ENCODE measurements around the gene PTPRF. TPM values are rescaled to one million over a fixed set of nuclear protein-coding genes. Genes with fewer than 3 reads are reported as not detected.

The PTPRF gene
- total RNA-seq, 2 donors from 2014 or later: 0.52 to 5.9 TPM

- H3K27ac Mint-ChIP-seq: no peak overlapping the region
Observed at GRCh38 chr1:43506233-43506632, 24.4 kb upstream of the PTPRF start.

GRCh38 chr1:43507296-43508295 lies 23.1 kb upstream of the PTPRF start:
- H3K4me1 Mint-ChIP-seq: peaks cover 6% of the 10 kb centered on the region
- no peak for DNase-seq
- no peaks in the 10 kb centered on the region for H3K36me3 Mint-ChIP-seq (ENCODE audit: low read depth)
- no peak overlapping the region for H3K27ac Mint-ChIP-seq
- no peak for ATAC-seq
- no peaks in the 10 kb centered on the region for H3K9me3 ChIP-seq (ENCODE audit: control insufficient read depth, low read length, poor library complexity, severe bottlenecking)
- no peak overlapping the region for H3K4me3 Mint-ChIP-seq
- peaks cover 39% of the 10 kb centered on the region for H3K27me3 Mint-ChIP-seq

More at GRCh38 chr1:43506233-43506632, 24.4 kb upstream of the PTPRF start:
- Mint-ChIP-seq H3K4me1 (peaks cover 6% of the 10 kb centered on the region), H3K4me3 (no peak overlapping the region), H3K27me3 (peaks cover 37% of the 10 kb centered on the region), H3K36me3 (ENCODE audit: low read depth) (no peaks in the 10 kb centered on the region)
- H3K9me3 ChIP-seq (ENCODE audit: control insufficient read depth, low read length, poor library complexity, severe bottlenecking): no peaks in the 10 kb centered on the region
- ATAC-seq (no peak), DNase-seq (no peak)

GRCh38 chr1:43509007-43509739 lies 21.5 kb upstream of the PTPRF start:
- Mint-ChIP-seq H3K4me3 (no peak overlapping the region), H3K36me3 (ENCODE audit: low read depth) (no peaks in the 10 kb centered on the region), H3K27me3 (peaks cover 46% of the 10 kb centered on the region), H3K4me1 (peaks cover 6% of the 10 kb centered on the region), H3K27ac (no peak overlapping the region)
- no peaks in the 10 kb centered on the region for H3K9me3 ChIP-seq (ENCODE audit: control insufficient read depth, low read length, poor library complexity, severe bottlenecking)
- DNase-seq: no peak
- ATAC-seq: no peak

GRCh38 chr1:43509740-43510375 lies 20.8 kb upstream of the PTPRF start:
- no peak for ATAC-seq
- H3K9me3 ChIP-seq (ENCODE audit: control insufficient read depth, low read length, poor library complexity, severe bottlenecking): no peaks in the 10 kb centered on the region
- no peaks in the 10 kb centered on the region for H3K36me3 Mint-ChIP-seq (ENCODE audit: low read depth)
- DNase-seq: no peak
- H3K27ac Mint-ChIP-seq: no peak overlapping the region
- peaks cover 47% of the 10 kb centered on the region for H3K27me3 Mint-ChIP-seq
- H3K4me3 Mint-ChIP-seq: no peak overlapping the region
- peaks cover 6% of the 10 kb centered on the region for H3K4me1 Mint-ChIP-seq

GRCh38 chr1:43510621-43511020 lies 20.1 kb upstream of the PTPRF start:
- H3K4me3 Mint-ChIP-seq: no peak overlapping the region
- H3K4me1 Mint-ChIP-seq: peaks cover 6% of the 10 kb centered on the region
- ATAC-seq: no peak
- peaks cover 48% of the 10 kb centered on the region for H3K27me3 Mint-ChIP-seq
- no peaks in the 10 kb centered on the region for H3K36me3 Mint-ChIP-seq (ENCODE audit: low read depth)
- H3K27ac Mint-ChIP-seq: no peak overlapping the region
- H3K9me3 ChIP-seq (ENCODE audit: control insufficient read depth, low read length, poor library complexity, severe bottlenecking): no peaks in the 10 kb centered on the region
- DNase-seq: no peak

GRCh38 chr1:43511394-43511793 lies 19.3 kb upstream of the PTPRF start:
- no peak overlapping the region for H3K27ac Mint-ChIP-seq
- ATAC-seq: no peak
- H3K9me3 ChIP-seq (ENCODE audit: control insufficient read depth, low read length, poor library complexity, severe bottlenecking): no peaks in the 10 kb centered on the region
- H3K4me1 Mint-ChIP-seq: peaks cover 6% of the 10 kb centered on the region
- no peak for DNase-seq
- no peak overlapping the region for H3K4me3 Mint-ChIP-seq
- H3K36me3 Mint-ChIP-seq (ENCODE audit: low read depth): no peaks in the 10 kb centered on the region
- H3K27me3 Mint-ChIP-seq: peaks cover 48% of the 10 kb centered on the region

GRCh38 chr1:43512133-43512532 lies 18.6 kb upstream of the PTPRF start:
- peaks cover 49% of the 10 kb centered on the region for H3K27me3 Mint-ChIP-seq
- no peaks in the 10 kb centered on the region for H3K9me3 ChIP-seq (ENCODE audit: control insufficient read depth, low read length, poor library complexity, severe bottlenecking)
- peaks cover 3% of the 10 kb centered on the region for H3K36me3 Mint-ChIP-seq (ENCODE audit: low read depth)
- no peak overlapping the region for H3K4me3 Mint-ChIP-seq
- no peak for DNase-seq
- no peak overlapping the region for H3K27ac Mint-ChIP-seq
- ATAC-seq: no peak
- peaks cover 6% of the 10 kb centered on the region for H3K4me1 Mint-ChIP-seq

GRCh38 chr1:43512681-43513080 lies 18.0 kb upstream of the PTPRF start:
- H3K4me1 Mint-ChIP-seq: peaks cover 6% of the 10 kb centered on the region
- H3K9me3 ChIP-seq (ENCODE audit: control insufficient read depth, low read length, poor library complexity, severe bottlenecking): no peaks in the 10 kb centered on the region
- ATAC-seq: no peak
- H3K27ac Mint-ChIP-seq: no peak overlapping the region
- peaks cover 3% of the 10 kb centered on the region for H3K36me3 Mint-ChIP-seq (ENCODE audit: low read depth)
- H3K4me3 Mint-ChIP-seq: no peak overlapping the region
- H3K27me3 Mint-ChIP-seq: peaks cover 50% of the 10 kb centered on the region
- DNase-seq: no peak

GRCh38 chr1:43513471-43514173 lies 17.1 kb upstream of the PTPRF start:
- ATAC-seq (no peak), DNase-seq (no peak)
- H3K36me3 Mint-ChIP-seq (ENCODE audit: low read depth): peaks cover 3% of the 10 kb centered on the region
- H3K27ac Mint-ChIP-seq: no peak overlapping the region
- H3K4me3 Mint-ChIP-seq: no peak overlapping the region
- H3K4me1 Mint-ChIP-seq: peaks cover 2% of the 10 kb centered on the region
- no peaks in the 10 kb centered on the region for H3K9me3 ChIP-seq (ENCODE audit: control insufficient read depth, low read length, poor library complexity, severe bottlenecking)
- H3K27me3 Mint-ChIP-seq: peaks cover 44% of the 10 kb centered on the region

- H3K27me3 Mint-ChIP-seq: peaks cover 70% of the 10 kb centered on the region
- H3K36me3 Mint-ChIP-seq (ENCODE audit: low read depth): peaks cover 10% of the 10 kb centered on the region
- no peak overlapping the region for H3K4me3 Mint-ChIP-seq
- H3K4me1 Mint-ChIP-seq: no peaks in the 10 kb centered on the region
- no peak for ATAC-seq
- H3K27ac Mint-ChIP-seq: no peak overlapping the region
- no peaks in the 10 kb centered on the region for H3K9me3 ChIP-seq (ENCODE audit: control insufficient read depth, low read length, poor library complexity, severe bottlenecking)
- no peak for DNase-seq
Observed at GRCh38 chr1:43518935-43519686, 11.6 kb upstream of the PTPRF start.

GRCh38 chr1:43520100-43520778 lies 10.4 kb upstream of the PTPRF start:
- Mint-ChIP-seq H3K36me3 (ENCODE audit: low read depth) (peaks cover 10% of the 10 kb centered on the region), H3K27me3 (peaks cover 74% of the 10 kb centered on the region)
- no peak for ATAC-seq

GRCh38 chr1:43521078-43521477 lies 9.6 kb upstream of the PTPRF start:
- peaks cover 80% of the 10 kb centered on the region for H3K27me3 Mint-ChIP-seq
- H3K4me3 Mint-ChIP-seq: no peak overlapping the region
- H3K4me1 Mint-ChIP-seq: peaks cover 4% of the 10 kb centered on the region

More at GRCh38 chr1:43520100-43520778, 10.4 kb upstream of the PTPRF start:
- Mint-ChIP-seq H3K4me1 (peaks cover 4% of the 10 kb centered on the region), H3K27ac (no peak overlapping the region), H3K4me3 (no peak overlapping the region)
- DNase-seq: no peak
- H3K9me3 ChIP-seq (ENCODE audit: control insufficient read depth, low read length, poor library complexity, severe bottlenecking): no peaks in the 10 kb centered on the region

More at GRCh38 chr1:43521078-43521477, 9.6 kb upstream of the PTPRF start:
- H3K9me3 ChIP-seq (ENCODE audit: control insufficient read depth, low read length, poor library complexity, severe bottlenecking): no peaks in the 10 kb centered on the region
- no peak for DNase-seq
- peaks cover 10% of the 10 kb centered on the region for H3K36me3 Mint-ChIP-seq (ENCODE audit: low read depth)
- H3K27ac Mint-ChIP-seq: no peak overlapping the region
- ATAC-seq: no peak

Measured in T-helper 17 cell (primary cell).